CD4-positive, alpha-beta T cell treated with Interferon gamma for 1 hour (primary cell): ENCODE measurements around the gene ITPR2.
"Not testable (repeated sequence)": the region's sequence is repeated elsewhere in the genome, so short reads cannot be mapped to it uniquely, and the experiment has no call there.

Experiments
- DNase-seq: peaks from one replicate; pipeline ENCODE4 v3.0.0-alpha.2; 2020

ITPR2 gene

DNA sequence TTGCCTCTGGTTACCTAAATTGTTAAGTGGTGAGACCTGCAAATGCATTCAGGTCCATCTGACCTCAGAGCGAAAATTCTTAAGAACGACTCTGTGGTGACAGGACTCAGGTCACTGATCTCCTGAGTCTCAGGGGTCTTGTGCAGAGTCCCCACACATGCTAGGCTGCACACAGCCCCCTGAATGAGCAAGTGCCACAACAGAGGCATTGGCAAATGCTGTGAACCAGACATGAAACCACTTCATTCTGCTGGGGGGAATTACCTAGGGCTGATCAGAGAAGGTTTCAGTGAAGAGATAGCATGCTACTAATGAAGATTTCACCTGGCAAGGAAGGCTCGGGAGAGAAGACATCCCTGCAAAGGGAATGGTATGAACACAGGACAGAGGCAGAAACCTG lies 281.6 kb downstream of the ITPR2 start:
- DNase-seq, result no peak

DNA sequence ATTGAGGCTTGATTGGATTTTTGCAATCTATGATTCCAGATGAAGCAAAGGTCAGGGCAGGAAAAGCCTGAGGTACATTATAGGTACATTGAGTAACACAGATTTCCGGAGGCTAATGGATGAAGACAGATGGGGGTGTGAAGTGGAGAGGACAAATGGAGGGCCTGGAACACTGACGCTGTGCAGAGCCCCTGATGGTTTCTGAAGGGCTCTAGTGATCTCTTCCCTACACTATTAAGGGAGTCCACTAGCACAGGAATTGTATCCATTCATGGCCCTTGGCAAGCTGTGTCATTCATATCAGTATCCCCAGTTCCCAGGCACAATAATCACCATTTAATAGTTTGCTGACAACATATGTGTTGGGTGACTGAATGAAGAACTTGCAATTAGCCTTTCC lies 284.8 kb downstream of the ITPR2 start:
- DNase-seq, result no peak

DNA sequence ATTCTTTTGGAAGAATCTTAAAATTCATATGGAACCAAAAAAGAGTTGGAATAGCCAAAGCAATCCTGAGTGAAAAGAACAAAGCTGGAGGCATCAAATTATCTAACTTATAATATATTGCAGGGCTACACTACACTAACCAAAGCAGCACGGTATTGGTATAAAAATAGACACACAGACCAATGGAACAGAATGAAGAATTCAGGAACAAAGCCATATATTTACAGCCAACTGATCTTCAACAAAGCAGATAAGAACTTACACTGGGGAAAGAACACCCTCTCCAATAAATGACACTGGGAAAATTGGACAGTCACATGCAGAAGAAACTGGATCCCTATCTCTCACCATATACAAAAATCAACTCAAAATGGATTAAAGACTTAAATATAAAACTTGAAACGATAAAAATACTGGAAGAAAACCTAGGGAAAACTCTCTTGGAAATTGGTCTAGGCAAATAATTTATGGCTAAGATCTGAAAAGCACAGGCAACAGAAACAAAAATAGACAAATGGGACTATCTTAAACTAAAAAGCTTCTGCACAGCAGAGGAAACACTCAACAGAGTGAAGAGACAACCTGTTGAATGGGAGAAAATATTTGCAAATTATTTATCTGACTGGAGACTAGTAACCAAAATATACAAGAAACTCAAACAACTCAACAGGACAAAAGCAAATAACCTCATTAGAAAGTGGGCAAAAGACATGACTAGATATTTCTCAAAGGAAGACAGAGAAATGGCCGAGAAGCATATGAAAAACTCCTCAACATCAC lies 286.3 kb downstream of the ITPR2 start:
- no peak for DNase-seq

DNA sequence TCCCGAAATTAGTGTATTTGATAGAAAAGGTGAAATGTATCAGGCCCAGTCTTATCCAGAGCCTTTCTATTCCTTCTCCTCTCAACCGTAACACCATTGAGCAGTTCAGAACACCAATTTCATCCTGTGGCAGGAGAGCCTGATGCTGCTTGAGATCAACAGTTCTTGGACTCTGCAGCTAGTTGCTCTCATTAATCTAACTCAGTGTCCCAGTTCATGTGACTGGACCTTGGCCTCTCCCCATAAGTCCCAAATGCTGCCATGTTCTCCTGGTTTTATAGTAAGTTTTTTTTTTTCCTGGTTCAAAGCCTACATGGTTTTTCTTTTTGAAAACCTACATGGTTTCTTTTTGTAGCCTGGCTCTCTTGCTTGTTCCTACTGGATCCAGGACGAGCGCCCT lies 293.9 kb downstream of the ITPR2 start:
- no peak for DNase-seq

DNA sequence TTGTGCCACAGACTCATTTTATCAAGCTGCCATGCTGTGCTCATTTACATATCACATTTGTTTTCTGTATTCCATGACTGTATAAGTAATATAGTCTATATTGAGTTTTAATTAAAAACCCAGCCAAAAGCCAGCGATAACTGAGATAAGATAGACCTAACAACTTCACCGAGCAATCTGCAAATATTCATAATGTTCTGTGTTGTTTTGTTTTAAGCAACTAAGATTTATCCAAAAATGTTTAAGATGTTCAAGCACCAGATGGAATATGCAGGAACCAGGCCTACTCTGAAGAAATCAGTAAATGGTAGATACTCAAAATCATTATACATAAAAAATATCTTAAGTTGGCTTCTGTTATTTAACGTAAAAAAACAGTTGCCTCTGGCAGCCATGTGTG lies 295.3 kb downstream of the ITPR2 start:
- DNase-seq, result no peak

DNA sequence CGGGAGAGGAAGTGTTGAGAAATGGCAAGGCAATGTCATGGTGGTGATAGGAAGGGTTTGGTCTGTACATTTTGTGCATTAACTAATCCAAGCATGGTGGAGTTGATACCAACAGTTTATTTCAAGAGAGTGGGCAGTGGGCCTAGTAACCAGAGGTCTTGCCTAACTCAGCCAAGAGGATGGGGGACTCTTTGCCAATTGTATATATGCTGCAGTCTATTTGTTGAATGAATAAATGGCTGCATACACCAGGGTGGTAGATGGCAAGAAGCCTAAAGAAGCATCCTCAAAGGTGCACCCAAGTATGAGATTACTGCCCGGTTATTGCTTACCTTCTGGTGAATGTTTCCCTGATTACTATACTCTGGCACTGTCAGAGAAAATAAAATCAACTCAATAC lies 295.9 kb downstream of the ITPR2 start:
- no peak for DNase-seq

DNA sequence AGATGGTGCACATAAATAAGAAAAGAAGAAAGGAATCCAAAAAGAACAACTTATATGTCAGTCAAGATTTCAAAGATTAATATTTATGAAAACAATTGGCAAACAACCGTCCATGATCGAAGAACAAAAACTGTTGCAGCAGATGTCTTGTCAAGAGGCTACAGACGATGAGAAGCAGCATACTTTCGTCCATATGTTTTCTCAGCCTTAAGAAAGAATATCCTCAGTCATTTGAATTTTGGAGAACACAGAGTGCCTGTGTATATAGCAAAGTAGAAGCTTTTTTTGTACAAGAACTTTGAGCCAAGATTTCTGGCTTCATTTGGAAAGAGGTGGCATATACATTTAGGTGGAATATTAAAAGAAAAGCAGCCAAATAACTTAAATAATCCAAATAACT lies 297.2 kb downstream of the ITPR2 start:
- no peak for DNase-seq

DNA sequence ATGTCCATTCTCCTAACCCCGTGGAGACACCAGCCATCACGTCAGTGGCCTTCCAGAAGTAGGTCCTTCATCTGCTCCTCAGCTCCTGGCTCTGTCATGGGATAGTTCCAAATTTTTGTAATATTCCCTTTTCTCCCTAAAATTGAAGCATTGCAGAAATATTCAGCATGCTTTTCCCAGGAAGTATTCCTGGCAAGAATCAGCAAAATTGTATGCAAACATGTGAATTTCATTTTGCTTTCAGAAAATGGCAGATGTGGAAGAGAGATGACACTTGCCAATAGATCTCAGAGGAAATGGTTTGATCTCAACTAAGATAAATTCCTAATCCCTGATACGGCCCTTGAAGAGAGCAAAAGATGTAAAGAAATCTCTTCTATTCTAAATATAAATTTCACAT lies 298.9 kb downstream of the ITPR2 start:
- no peak for DNase-seq

DNA sequence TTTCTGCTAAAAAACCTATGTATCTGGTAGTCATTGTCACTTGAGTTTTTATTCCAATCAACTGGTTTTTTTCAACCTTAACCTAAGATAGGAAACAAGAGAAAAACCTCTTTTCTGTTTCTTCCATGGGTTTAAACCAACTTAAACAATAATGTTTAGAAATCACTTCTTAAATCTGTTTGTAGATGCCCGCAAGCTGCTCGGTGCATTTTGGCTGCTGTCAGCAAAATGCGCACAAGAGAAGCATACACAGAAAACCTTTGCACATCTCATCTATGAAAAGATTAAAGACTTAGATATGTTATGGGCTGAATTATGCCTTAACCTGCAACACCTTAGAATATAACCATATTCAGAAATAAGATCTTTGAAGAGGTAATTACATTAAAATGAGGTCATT lies 299.8 kb downstream of the ITPR2 start:
- DNase-seq, result no peak

DNA sequence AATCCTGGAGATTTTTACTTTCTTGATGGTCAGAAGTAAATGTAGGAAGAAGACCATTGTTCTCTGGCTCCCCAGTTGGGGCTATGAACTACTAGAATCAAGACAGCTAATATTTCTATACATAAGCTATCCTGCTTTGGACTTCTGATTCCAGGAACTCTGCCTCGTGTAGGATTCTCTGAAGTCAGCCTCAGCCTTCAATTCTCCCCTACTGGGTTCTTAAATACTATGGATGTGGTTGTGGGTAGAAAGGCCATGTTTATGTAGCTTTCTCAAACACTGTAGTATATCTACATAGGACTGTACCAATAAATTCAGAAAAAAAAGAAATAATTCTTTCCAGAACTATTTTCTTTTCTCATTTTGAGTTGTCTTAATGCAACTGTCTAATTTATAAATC lies 302.5 kb downstream of the ITPR2 start:
- no peak for DNase-seq

DNA sequence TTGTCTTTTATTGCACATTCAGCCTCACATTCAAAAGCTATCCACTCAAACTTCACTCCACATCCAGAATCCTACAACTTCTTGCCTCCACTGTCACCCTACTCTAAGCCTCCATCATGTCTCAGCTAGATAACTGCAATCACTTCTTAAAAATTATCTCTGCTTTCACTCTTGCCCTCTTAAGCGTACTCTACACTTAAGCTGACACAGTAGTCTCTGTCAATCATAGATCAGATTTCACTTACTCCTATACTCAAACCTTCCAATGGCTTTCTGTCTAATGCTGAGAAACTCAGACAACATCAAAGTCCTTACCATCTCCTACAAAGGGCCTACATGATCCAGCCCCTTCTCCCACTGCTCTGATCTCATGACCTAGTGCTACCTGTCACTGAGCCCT lies 304.1 kb downstream of the ITPR2 start:
- DNase-seq, result no peak

DNA sequence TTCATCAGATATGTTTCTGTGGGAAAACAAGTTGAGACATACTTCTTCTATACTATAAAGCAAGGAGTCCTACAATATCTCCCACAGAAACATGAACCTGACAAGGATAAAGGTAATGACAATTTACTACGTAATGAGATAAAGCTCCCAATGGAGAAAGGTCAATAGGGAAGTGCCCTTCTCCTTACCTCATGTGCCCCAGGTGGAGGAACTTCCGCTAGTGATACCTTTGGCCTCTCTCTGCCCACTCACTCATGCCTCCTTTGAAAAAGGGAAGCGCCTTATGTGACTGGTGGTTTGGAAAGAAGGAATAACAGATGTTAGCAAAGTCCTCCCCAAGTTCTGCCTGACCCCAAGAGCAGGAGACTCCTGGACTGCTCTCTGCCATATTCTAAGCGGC lies 305.3 kb downstream of the ITPR2 start:
- DNase-seq, result no peak

DNA sequence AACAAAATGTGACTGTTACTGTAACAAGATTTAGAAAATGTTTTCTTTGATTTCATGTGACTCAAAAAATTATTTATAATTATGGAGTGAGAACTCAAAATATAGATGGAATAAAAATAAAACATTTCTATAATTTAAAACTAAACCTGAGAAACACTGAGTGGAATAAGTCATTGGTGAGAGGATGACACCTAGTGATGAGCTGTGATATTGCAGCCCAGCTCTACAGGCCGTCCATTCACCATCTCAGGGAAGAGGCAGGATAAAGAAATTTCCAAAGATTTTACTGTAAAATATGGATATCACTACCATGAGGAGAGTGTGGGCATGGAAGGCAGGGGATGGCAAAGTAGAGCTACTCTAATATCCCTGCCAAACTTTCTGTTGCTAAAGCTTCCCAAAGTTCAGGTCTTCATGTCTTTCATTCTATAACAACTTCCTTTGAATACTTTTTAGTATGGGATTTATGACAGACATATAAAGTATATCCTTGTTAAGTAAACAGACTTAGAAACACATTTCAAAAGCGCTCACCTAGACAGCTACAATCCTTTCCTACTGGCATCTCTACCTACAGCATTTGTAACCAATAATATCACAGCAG lies 308.0 kb downstream of the ITPR2 start:
- DNase-seq, result no peak

DNA sequence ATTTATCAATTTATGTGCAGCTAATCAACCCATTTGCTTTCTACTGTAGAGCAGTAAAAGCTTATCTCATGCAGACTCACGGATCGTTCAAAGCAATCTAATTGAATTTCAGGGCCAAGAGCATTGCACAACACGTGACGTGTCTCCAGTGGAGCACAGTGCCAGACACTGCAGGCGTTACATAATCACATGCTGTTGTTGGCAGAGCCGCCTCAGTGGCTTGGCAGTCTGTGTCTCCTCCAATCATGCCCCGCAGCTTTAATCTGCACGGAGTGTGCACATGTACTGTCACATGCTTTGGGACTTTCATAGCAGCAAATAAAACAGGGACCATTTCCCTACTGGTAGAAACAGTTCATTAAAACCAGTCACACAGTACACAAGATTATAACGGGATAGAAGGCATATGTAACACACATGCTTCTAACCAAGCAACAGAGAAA lies 309.3 kb downstream of the ITPR2 start:
- peak; percentile 56 for DNase-seq

DNA sequence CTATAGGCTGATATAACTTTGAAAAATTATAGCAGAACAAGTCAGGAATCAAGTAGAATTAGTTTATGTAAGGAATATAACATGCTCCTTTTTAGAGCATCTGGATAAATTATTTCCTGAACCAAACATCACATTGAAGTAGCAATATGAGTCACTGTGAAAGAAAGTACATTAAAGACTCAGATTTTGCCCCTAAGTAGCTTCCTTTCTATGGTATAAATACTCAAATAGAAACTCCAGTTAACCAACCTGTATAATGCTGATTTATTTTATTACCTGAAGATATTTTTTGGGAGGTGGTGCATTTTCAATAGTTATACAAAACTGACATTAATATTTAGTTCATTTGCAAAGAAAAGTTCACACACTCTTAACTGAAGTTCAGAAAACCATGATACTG lies 312.1 kb downstream of the ITPR2 start:
- no peak for DNase-seq

DNA sequence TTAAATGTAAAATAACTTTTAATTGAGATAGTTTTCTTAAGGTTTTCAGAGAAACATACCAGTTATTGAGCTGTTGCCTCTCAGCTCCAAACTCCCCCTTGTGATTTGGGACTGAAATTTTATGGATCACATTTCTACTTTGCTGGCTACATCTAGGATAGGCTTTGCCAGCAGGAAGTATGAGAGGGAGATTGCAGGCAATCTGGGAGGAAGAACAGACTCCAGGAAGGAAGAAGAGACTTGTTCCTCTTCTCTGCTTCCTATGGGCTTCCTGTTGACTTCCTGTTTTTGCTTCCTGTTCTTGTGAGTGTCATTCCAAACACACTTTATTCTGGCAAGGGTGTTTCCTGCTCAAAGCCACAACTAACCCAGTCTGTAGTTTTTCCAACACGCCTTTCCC lies 312.9 kb downstream of the ITPR2 start:
- no peak for DNase-seq

DNA sequence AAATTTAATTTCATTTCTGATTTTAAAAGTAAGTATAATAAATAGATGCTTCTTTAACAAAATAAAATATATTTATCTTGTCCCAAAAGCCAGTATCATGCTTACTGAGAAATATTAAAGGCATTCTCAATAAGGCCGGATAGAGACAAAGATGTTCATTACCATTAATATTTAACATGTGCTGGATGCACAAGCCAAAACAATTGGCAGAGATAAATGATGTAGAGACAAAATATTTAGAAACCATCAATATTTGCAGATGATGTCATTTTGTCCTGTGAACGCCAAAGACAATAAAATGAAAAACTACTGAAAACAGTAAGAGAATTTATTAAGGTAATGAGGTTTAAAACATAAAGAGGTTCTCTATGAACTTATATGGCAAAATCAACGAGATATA lies 313.5 kb downstream of the ITPR2 start:
- DNase-seq, result no peak

DNA sequence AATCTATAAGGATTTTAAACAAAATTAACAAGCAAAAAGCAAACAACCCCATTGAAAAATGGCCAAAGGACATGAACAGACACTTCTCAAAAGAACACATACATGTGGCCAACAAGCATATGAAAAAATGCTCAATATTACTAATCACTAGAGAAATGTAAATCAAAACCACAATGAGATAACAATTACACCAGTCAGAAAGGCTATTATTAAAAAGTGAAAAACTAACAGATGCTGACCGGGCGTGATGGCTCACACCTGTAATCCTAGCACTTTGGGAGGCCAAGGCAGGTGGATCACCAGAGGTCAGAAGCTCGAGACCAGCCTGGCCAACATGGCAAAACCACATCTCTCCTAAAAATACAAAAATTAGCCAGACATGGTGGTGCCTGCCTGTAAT lies 315.7 kb downstream of the ITPR2 start:
- DNase-seq, result not testable (repeated sequence)

DNA sequence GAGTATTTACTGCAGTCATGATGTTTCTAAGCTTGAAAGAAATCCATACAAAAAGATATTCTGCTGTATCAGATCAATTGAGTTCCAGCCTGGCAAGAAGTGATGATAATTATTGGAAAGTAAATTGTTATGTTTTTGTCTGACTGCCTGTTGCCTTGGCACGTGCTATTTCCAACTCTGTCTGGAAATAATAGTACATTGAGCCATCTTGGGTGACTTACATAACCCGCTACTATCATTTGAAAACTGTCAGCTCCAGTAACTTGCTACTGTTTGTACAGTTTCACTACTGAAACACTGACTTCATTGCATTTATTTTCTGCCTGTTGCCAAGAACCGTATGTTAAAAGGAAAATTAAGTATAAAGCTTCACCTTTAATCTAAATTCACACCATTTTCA lies 318.6 kb downstream of the ITPR2 start:
- no peak for DNase-seq

DNA sequence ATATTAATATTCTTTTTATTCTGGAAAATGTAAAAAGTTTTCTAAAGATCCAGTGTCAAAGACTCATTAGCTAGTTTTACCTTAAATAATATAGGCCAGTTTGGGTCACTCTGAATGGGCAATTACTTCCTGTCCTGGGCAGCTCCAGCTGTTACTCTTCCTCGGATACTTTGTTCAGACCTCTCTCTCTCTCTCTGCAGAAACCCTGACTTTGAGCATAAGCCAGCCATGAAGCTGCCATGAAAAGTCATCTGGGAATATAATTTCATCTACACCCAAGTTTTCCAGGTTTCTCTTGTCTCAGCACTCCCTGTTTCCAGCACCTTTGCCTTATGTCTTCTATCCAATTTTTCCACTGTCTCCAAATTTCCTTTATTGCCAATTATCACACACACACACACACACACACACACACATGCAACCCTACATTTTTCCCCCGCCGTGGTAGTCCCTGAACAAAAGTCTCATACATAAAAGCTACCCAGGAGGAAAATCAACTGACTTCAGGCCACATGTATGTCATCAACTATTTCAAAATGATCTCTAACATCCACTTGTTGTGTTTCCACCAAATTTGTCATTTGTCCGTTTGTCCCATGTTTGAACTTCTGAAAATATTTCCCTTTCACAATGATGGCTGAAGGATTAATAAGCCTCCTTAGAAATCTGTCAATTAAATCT lies 319.5 kb downstream of the ITPR2 start:
- DNase-seq, result no peak

DNA sequence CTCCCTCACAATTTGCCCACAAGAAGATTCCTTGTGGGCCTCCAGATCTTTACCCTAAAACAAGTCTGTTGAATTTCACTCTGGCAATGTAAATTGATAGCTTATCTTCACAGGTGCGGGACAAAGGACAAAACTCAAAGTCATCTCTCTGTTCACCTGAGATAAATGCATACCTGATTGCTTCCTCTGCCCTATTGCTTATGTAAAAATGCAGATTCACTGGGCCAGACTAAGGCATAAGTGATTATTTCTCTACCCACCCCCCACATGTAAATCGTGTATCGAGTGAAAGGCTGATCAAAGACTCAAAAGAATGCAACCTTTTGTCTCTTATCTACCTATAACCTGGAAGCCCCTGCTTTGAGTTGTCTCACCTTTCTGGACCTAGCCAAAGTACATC lies 320.8 kb downstream of the ITPR2 start:
- DNase-seq, result no peak

DNA sequence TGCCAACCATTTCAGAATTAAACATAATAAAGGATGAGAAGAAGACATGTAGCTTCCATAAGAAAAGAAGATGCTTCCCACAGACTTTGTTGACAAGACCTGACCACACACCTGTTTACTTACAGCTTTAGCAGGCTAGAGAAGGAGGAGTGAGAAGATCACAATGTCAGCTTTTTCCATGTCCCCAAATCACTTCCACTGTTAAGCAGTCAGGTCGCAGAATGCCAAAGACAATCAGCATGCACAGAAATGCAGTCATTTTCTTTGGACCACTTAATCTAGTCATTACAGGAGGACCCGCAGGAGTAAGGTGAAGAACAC lies 322.7 kb downstream of the ITPR2 start:
- DNase-seq, result no peak

DNA sequence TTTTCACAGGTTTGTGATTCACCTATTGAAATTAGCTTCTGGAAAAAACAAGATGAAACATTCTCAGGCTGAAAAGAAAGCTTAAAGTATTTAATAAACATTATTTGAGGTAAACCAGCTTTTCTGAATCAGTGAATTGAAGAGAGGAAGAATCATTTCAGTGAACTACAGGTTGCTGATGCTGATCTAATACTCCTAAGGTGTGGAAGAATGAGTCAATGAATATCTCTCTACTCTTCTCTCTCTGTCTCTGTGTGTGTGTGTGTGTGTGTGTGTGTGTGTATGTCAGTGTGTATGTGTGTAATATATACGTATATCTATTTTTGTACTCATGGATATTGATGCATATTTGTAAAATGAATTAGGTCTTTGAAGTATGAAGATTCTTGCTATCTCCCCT lies 325.4 kb downstream of the ITPR2 start:
- no peak for DNase-seq

DNA sequence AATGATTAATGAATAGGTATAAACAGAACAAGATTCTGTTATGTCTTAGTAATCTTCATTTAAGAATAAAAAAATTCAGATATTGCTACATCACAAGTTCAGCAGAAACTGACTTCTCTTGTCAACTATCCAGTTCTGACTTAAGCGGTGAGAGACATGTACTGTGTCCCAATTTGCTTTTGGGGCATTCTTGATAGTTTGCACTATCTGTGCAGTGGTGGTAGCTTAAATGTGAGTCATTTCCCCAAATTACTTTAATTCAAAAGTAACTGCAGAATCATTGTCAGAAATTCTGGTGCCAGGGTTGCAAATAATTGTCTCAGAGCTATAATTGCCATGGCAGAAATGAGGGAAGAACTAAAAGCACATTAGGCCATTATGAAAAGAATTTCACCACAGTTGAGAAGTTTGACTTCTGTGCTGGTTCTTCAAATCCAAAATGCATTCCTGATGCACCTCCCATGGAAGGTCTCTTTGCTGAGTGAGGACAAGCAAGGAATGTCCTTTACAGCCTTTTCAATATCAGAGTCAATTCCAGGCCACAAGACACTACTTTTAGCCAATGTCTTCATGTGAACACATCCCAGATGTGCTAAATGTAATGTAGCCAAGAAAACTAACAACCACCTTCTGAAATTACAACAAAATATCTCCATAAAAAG lies 332.9 kb downstream of the ITPR2 start:
- no peak for DNase-seq
